NCI-H345 (cell line): ENCODE measurements around the gene ST8SIA4.
"Not testable (repeated sequence)": the region's sequence is repeated elsewhere in the genome, so short reads cannot be mapped to it uniquely, and the experiment has no call there.

ENCODE experiments used
- DNase-seq: peaks from one replicate; lab custom pipeline; 2025; lab: John Stamatoyannopoulos, UW

ST8SIA4 gene

DNA sequence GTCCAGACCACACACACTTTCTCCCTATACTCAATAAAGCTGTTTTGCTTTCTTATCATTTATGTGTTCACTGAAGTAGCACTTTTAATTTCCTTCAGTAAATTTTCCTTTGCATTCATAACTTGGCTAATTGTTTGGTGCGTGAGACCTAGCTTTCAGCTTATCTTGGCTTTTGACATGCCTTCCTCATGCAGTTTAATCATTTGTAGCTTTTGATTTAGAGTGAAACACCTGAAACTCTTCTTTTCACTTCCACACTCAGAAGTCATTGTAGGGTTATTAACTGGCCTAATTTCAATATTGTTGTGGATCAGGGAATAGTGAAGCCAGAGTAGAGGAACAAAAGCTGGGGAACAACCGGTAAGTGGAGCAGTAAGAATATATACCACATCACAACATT, 114.7 kb downstream of the ST8SIA4 start:
- no peak for DNase-seq

- no peak for DNase-seq
These were observed 115.4 kb downstream of the ST8SIA4 start for GRCh38 chr5:100787648-100788047.

DNA sequence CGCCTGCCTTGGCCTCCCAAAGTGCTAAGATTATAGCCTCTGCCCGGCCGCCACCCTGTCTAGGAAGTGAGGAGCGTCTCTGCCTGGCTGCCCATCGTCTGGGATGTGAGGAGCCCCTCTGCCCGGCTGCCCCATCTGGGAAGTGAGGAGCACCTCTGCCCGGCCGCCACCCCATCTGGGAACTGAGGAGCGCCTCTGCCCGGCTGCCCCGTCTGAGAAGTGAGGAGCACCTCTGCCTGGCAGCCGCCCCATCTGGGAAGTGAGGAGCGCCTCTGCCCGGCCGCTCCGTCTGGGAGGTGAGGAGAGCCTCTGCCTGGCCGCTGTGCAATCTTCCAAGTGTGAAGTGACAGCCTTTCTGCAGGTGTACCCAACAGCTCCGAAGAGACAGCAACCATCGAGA, 117.5 kb downstream of the ST8SIA4 start:
- DNase-seq, result not testable (repeated sequence)

- no peak for DNase-seq
These were observed 122.7 kb downstream of the ST8SIA4 start for GRCh38 chr5:100780376-100780870.

DNA sequence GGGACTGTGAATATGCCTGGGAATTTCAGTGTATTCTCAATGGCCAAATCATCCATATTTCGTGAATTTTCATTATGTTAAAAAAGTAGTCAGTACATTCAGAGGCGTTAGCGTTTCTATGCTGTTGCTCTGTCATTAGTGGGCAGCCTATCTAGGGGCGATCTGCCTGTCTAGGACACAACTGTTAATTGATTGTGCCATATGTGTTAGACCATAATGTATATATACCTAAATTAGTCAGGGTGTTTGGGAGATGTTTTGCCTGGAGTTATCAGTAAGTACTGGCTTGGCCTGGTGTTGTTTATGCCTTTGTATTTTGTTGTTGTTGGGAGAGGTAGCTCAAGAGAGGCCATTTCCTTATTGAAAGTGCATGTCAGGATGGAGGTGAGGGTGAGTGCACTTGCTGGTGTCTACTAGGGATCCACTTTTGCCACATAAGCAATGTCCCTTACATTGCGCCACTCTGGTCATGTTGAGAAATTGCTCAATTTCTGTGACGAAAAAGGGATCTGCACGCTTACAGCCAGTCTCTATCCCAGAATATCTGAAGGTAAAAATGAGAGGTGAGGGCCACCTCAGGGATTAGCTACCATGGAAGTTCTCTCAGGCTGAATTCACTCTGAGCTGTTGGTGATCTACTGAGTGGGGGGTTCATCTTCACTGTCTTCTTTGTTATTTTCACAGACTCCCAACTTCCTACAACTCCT, 123.3 kb downstream of the ST8SIA4 start:
- DNase-seq, result no peak

DNA sequence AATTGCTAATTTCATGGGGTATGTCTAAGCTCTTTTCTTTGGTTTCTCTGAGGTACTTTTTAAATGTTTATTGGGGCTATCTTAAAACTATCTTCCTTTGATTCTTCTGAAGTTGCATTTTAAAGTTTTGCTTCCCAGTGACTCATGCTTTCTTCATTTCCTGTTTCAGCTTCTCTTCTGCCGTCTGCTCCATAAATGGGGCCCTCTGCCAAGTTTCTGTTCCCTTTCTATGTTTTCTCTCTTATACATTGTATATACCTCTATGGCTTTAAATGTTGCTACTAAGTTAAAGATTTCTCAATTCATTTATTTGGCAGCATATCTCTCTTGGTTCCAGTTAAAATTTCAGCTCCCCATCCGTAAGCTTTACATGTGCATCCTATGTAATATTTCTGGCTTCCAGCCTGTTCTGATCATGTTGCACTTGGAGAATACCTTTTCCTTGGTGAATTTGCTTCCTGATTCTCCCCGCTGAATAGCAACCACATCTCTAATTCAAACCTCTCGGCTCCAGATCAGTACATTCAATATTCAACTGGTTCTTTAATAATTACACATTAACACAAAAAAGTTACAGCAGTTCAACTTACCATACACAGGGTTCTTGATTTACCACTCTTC, 125.3 kb downstream of the ST8SIA4 start:
- no peak for DNase-seq

- DNase-seq, result no peak
These were observed 127.6 kb downstream of the ST8SIA4 start for GRCh38 chr5:100775533-100775855.

DNA sequence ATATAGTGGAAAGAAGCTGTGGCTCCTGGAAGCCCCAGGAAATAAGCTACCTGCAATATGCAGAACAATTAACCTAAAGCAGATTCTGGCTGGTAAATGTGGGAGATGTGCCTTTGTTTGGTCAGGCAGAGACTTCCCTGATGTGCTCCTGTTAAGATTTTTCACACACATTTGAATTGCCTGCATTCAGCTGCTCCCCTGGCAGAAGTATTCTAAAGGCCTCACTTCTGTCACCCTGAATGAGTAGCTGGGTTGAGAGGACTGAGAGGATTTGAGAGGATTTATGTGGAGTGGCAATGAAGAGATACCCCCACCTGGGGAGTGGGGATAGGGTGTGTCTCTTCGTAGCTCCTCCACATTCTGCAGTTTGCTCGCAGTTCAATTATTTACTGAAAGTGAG, 130.5 kb downstream of the ST8SIA4 start:
- peak; percentile 78 for DNase-seq

- peak; percentile 26 for DNase-seq
These were observed 131.1 kb downstream of the ST8SIA4 start for GRCh38 chr5:100772006-100772405.

DNA sequence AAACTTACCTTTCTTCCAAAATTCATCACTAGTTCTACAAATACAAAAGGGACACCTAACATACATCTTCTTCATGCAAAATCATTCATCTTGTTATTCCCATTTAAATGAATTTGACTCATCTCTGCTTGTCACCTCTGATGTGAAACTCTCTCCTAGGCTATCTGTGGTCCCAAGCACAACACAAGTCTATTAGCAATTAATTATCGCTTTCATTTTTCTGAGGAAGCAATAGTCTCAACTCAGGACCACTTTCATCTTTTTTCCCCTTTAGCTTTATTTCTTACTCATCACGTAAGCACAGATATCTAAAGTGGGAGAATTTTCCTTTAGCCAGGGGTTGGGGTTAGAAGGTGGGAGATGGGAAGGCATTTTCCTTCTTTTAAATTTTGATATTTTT, 131.9 kb downstream of the ST8SIA4 start:
- DNase-seq, result no peak

DNA sequence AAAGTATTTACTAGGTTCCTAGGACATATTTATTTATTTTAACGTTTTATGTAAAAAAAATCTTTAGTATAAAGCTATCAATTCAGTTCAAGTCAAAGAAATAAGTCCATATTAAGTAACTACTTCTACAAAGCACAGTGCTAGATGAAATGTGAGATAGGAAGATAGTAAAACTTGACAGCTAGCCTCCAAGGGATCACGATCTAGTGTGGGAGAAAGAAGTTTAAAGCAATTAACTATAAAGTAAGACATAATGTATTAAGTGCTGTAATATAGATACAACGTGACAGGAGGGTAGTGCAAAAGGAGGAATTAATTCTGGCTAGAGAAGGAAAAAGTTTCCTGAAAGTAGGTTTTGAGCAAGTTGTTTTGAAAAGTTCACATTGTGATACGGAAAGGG, 134.9 kb downstream of the ST8SIA4 start:
- DNase-seq, result no peak

GRCh38 chr5:100762995-100763394, 140.1 kb downstream of the ST8SIA4 start:
- no peak for DNase-seq

DNA sequence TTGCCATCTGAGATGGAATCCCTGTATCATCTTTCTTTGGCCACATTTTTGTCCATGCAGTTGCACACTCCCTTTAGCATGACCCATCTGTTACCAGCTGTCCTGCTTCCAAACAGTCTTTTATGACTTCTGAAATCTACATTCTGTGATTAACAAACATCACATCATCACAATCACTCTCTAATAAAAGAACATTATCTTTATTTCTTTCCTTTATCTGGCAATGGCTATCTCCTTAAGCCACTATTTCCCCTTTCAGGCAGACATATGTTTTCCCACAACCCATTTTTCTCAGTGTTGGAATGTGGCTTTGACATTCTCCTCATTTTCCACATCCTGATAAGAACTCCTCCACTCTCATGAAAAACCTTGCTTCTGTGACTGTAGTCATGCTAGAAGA, 141.0 kb downstream of the ST8SIA4 start:
- no peak for DNase-seq

DNA sequence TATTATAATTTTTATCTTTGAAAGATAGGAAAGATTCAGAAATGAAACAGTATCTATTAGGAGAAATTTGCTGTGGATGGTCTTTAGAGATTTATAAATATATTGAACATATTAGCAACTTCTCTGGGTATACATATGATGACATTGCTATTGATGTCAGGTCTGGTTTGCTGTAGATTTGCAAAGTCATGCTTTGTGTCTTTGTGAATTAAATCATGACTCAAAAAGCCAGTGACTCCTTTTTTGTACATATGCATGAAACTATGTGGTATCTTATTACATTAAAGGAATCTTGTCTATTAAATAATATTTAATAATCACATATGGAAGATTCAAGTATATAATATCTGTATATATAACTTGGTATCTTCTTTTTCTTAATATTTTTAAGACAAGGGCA, 141.9 kb downstream of the ST8SIA4 start:
- no peak for DNase-seq

- DNase-seq, result no peak
These were observed 142.4 kb downstream of the ST8SIA4 start for GRCh38 chr5:100760688-100761087.

DNA sequence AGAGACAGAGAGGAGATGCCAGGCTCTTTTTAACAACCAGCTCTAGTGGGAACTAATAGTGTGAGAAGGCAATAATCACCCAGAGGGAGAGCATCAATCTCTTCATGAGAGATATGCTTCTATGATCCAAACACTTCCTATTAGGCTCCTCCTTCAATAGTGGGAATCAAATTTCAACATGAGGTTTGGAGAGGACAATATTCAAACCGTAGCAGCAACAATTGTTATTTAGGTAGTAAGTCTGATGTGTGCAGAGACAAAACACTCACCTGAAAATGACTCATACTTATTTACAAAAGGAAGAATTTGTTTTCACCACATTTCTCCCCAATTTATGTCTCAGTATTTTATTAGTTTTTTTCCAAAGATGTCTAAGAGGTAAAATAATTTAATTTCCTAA, 144.3 kb downstream of the ST8SIA4 start:
- peak; percentile 25 for DNase-seq

DNA sequence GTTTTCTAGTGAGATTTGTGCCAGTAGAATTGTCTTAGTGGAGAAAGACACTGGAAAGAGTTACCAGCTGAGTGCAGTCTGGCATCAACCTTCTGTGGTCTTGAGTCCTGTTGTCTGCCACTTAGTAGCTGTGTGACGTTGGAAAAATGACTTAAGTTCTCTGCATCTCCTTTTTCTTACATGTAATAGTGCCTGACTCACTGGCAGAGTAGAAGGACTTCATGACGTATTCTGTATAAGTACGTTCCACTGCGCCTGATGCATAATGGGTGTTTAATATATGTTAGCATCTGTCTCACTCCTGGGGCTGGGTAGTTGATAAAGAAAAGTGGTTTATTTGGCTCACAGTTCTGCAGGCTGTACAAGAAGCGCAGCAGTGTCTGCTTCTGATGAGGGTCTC, 144.8 kb downstream of the ST8SIA4 start:
- no peak for DNase-seq

- no peak for DNase-seq
These were observed 145.5 kb downstream of the ST8SIA4 start for GRCh38 chr5:100757618-100758017.
